SK-N-SH treated with all-trans-retinoic acid at 6 μM for 48 hours (cell line): ENCODE measurements around the gene CNTN1.

ENCODE experiments used
- OSR1 ChIP-seq: fragments of 250-450 bp; sonication (Bioruptor Pico); IDR thresholded peaks from 2 replicates; pipeline ENCODE4 v1.8.0; 2022; ENCODE audit warnings: moderate library complexity, mild to moderate bottlenecking, inconsistent platforms
- TF ChIP-seq, protein P1 (sequence below): fragments of 250-450 bp; sonication (Bioruptor Pico); IDR thresholded peaks from 2 replicates; pipeline ENCODE4 v1.5.1; 2021; ENCODE audit warnings: mild to moderate bottlenecking, moderate library complexity
- TF ChIP-seq, protein P2 (sequence below): fragments of 250-450 bp; sonication (Bioruptor Pico); IDR thresholded peaks from 2 replicates; pipeline ENCODE4 v1.8.0; 2020; ENCODE audit warnings: mild to moderate bottlenecking, moderate library complexity, borderline replicate concordance

DNA sequence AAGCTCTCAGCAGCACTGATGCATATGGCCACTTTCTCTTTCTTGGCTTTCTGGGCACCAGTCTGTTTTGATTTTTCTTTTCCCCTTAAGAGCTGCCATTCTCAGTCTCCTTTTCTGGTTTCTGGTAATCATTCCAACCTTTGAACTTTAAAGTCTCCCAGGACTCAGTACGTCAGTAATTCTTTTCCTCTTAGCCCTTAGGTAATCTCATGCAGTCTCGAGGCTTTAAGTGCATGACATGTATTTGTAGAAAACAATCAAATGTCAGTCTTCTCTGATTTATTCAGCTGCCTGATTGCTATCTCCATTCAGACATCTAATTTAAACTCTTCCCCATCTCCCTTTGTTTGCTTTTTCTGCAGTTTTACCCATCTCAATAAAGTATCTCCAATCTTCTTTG, 356.8 kb downstream of the CNTN1 start:
- TF ChIP-seq, protein P1, sequence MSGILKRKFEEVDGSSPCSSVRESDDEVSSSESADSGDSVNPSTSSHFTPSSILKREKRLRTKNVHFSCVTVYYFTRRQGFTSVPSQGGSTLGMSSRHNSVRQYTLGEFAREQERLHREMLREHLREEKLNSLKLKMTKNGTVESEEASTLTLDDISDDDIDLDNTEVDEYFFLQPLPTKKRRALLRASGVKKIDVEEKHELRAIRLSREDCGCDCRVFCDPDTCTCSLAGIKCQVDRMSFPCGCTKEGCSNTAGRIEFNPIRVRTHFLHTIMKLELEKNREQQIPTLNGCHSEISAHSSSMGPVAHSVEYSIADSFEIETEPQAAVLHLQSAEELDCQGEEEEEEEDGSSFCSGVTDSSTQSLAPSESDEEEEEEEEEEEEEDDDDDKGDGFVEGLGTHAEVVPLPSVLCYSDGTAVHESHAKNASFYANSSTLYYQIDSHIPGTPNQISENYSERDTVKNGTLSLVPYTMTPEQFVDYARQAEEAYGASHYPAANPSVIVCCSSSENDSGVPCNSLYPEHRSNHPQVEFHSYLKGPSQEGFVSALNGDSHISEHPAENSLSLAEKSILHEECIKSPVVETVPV (CRISPR knock-in tag) = no peak
- TF ChIP-seq, protein P2, sequence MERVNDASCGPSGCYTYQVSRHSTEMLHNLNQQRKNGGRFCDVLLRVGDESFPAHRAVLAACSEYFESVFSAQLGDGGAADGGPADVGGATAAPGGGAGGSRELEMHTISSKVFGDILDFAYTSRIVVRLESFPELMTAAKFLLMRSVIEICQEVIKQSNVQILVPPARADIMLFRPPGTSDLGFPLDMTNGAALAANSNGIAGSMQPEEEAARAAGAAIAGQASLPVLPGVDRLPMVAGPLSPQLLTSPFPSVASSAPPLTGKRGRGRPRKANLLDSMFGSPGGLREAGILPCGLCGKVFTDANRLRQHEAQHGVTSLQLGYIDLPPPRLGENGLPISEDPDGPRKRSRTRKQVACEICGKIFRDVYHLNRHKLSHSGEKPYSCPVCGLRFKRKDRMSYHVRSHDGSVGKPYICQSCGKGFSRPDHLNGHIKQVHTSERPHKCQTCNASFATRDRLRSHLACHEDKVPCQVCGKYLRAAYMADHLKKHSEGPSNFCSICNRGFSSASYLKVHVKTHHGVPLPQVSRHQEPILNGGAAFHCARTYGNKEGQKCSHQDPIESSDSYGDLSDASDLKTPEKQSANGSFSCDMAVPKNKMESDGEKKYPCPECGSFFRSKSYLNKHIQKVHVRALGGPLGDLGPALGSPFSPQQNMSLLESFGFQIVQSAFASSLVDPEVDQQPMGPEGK (CRISPR knock-in tag) = no peak
- no peak for TF ChIP-seq OSR1 (CRISPR knock-in tag)
